Medulla oblongata (tissue), 1 donor: ENCODE data around the gene ANKAR.
"Not testable (repeated sequence)": the region's sequence is repeated elsewhere in the genome, so short reads cannot be mapped to it uniquely, and the experiment has no call there.

Experiments
- DNase-seq: peaks from one replicate; pipeline ENCODE4 v3.0.0-alpha.2; 2015; ENCODE audit errors: extremely low spot score

ANKAR gene

DNA sequence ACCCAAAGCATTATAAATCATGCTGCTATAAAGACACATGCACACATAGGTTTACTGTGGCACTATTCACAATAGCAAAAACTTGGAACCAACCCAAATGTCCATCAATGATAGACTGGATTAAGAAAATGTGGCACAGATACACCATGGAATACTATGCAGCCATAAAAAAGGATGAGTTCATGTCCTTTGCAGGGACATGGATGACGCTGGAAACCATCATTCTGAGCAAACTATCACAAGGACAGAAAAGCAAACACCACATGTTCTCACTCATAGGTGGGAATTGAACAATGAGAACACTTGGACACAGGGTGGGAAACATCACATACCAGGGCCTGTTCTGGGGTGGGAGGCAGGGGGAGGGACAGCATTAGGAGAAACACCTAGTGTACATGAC, 43.1 kb downstream of the ANKAR start:
- DNase-seq, result not testable (repeated sequence)

GRCh38 chr2:189719571-189719970, 45.1 kb downstream of the ANKAR start:
- DNase-seq, result no peak

- DNase-seq, result no peak
Measured at GRCh38 chr2:189723192-189723591, 48.7 kb downstream of the ANKAR start.
